ENCODE measurements around the gene ARHGEF17. TPM values are rescaled to one million over a fixed set of nuclear protein-coding genes. Genes with fewer than 3 reads are reported as not detected.

The ARHGEF17 gene
- total RNA-seq, 1 experiment from 2014 or later, result not detected

DNA sequence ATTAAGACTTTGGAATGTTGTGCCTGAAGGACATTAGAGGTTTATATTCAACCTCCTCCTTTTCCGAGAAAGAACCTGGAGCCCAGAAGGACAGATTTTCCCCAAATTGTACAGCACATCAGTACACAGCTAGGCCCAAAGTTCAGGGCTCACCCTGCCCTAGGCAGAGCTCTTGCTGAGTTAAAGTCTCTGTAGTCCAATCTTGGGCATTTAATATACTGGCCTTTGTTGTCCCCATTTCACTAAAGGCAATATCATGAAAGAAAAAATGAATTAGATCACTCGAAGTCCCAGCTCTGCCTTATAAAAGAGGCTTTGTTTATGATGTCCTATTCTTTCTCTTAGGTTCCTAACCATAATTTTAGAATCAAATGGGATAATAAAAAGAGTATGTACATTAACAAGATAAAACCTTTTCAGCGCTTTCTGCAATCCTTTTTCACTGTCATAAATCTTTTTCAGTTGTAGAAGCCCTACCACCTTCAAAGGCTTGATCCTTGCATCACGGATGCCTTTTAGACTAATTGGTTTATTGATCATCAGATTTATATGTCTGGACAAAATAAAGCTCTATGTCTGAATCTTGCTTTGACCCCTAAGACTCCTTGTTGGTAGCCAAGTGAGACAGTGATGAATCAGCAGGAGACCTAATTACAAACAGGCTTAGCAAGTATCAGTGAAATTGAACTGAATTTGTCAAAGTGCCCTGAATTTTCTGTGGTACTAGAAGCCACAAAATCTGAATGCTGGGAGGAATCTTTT, 108.0 kb downstream of the ARHGEF17 start:
- Histone ChIP-seq H3K27me3 (ENCODE audit: low read length) (no peaks in the 10 kb centered on the region), H3K4me2 (ENCODE audit: low read depth, low read length, poor library complexity, severe bottlenecking) (no peak overlapping the region), H3K9ac (ENCODE audit: low read length) (no peak overlapping the region), H3K27ac (ENCODE audit: low read length) (no peak overlapping the region), H3K4me3 (ENCODE audit: low read length) (no peak overlapping the region), H4K20me1 (ENCODE audit: insufficient read depth, low read depth, low read length) (0 out of 2 replicates have a peak, but pooled peaks cover 4% of the 10 kb centered on the region), H3K9me2 (replicated peaks; ENCODE audit: insufficient read depth, low read length) (no peaks in the 10 kb centered on the region), H3K9me3 (ENCODE audit: low read length) (no peaks in the 10 kb centered on the region), H3K36me3 (ENCODE audit: insufficient read depth, low read length) (no peaks in the 10 kb centered on the region), H3K4me1 (ENCODE audit: low read length) (no peaks in the 10 kb centered on the region), H2AFZ (ENCODE audit: low read length) (no peak overlapping the region), H3K79me2 (ENCODE audit: low read length) (no peaks in the 10 kb centered on the region)
- DNase-seq, result no peak

DNA sequence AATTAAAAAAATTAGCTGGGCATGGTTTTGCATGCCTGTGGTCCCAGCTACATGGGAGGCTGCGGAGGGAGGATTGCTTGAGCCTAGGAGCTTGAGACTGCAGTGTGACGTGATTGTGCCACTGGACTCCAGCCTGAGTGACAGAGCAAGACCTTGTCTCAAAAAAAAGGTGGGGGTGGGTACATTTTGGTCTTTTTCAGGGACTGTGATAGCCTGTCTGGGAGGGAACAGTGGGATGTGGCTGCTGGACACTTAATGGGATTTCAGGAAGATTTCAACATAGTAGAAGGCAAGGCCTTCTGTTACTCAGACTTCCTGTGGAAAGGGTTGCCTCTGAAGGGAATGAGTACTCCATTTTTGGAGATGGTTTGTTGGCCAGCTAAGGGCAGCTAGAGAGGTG, 108.7 kb downstream of the ARHGEF17 start:
- H2AFZ ChIP-seq (ENCODE audit: low read length), result no peak overlapping the region
- no peaks in the 10 kb centered on the region for H3K9me2 ChIP-seq (replicated peaks; ENCODE audit: insufficient read depth, low read length)
- H3K27me3 ChIP-seq (ENCODE audit: low read length), result no peaks in the 10 kb centered on the region
- no peaks in the 10 kb centered on the region for H3K79me2 ChIP-seq (ENCODE audit: low read length)
- H3K36me3 ChIP-seq (ENCODE audit: insufficient read depth, low read length), result no peaks in the 10 kb centered on the region
- no peaks in the 10 kb centered on the region for H3K9me3 ChIP-seq (ENCODE audit: low read length)
- DNase-seq, result no peak
- no peak overlapping the region for H3K4me3 ChIP-seq (ENCODE audit: low read length)
- no peaks in the 10 kb centered on the region for H3K4me1 ChIP-seq (ENCODE audit: low read length)
- H4K20me1 ChIP-seq (ENCODE audit: insufficient read depth, low read depth, low read length), result 0 out of 2 replicates have a peak, but pooled peaks cover 4% of the 10 kb centered on the region
- H3K27ac ChIP-seq (ENCODE audit: low read length), result no peak overlapping the region
- H3K9ac ChIP-seq (ENCODE audit: low read length), result no peak overlapping the region
- no peak overlapping the region for H3K4me2 ChIP-seq (ENCODE audit: low read depth, low read length, poor library complexity, severe bottlenecking)

Other genes with a start within 250 kb of the ARHGEF17 start
- gene FCHSD2, start 166.0 kb upstream of the ARHGEF17 start, total RNA-seq (2014; rRNA removed; shearing (Covaris generic); ENCODE audit: low replicate concordance), result 41.1 and 48.2 TPM in 2 replicates
- not detected in 2 replicates for gene P2RY2, start 90.0 kb upstream of the ARHGEF17 start, total RNA-seq (2014; rRNA removed; shearing (Covaris generic); ENCODE audit: low replicate concordance)
- gene P2RY6, start 35.9 kb upstream of the ARHGEF17 start, total RNA-seq (2014; rRNA removed; shearing (Covaris generic); ENCODE audit: low replicate concordance), result not detected in 2 replicates
- 21.7 and 54.2 TPM in 2 replicates for gene RELT, start 68.1 kb downstream of the ARHGEF17 start, total RNA-seq (2014; rRNA removed; shearing (Covaris generic); ENCODE audit: low replicate concordance)